SW 1271 (cell line): ENCODE measurements around the gene OSBPL6.

Source experiments
- DNase-seq, 2 experiments: peaks; one replicate each; lab custom pipeline; 2025; lab: John Stamatoyannopoulos, UW

OSBPL6 gene

GRCh38 chr2:178441426-178441825 lies 247.1 kb downstream of the OSBPL6 start:
- no peak for DNase-seq

GRCh38 chr2:178448968-178449661 lies 254.8 kb downstream of the OSBPL6 start:
- no peak for DNase-seq

- no peak for DNase-seq
Measured at GRCh38 chr2:178449700-178450523, 255.6 kb downstream of the OSBPL6 start.

GRCh38 chr2:178450524-178450773 lies 256.1 kb downstream of the OSBPL6 start:
- no peak for DNase-seq

- peak; percentile 82 to 93 for DNase-seq
Measured at GRCh38 chr2:178450774-178451525, 256.6 kb downstream of the OSBPL6 start, which contains the start of the genes PJVK and PRKRA. PJVK (plus strand) TSS chr2:178451378; CDS start chr2:178453410, 2,032 bp downstream. PRKRA (minus strand) TSS chr2:178451175; CDS start chr2:178451030, 145 bp downstream.

GRCh38 chr2:178452334-178452733 lies 258.0 kb downstream of the OSBPL6 start:
- DNase-seq = no peak
